Glutamatergic neuron (in vitro differentiated cells): ENCODE data around the gene SDHA. TPM values are rescaled to one million over a fixed set of nuclear protein-coding genes. Genes with fewer than 3 reads are reported as not detected.
A peak's percentile ranks its signal among the peaks of the same experiment; 100 is the strongest.
"Not testable (repeated sequence)": the region's sequence is repeated elsewhere in the genome, so short reads cannot be mapped to it uniquely, and the experiment has no call there.

Experiments
- DNase-seq: peaks from one replicate; pipeline ENCODE4 v3.0.0; 2022
- H3K27ac Mint-ChIP-seq: one replicate; pipeline ENCODE4 v1.8.0; 2020; ENCODE audit warnings: mild to moderate bottlenecking, mixed read lengths, inconsistent platforms; ENCODE audit not compliant: unreplicated experiment
- H3K27me3 Mint-ChIP-seq: one replicate; pipeline ENCODE4 v1.8.0; 2020; ENCODE audit warnings: mild to moderate bottlenecking, moderate library complexity, mixed read lengths, inconsistent platforms; ENCODE audit not compliant: unreplicated experiment
- H3K36me3 Mint-ChIP-seq: one replicate; pipeline ENCODE4 v1.8.0; 2020; ENCODE audit warnings: mild to moderate bottlenecking, mixed read lengths, inconsistent platforms; ENCODE audit not compliant: unreplicated experiment
- H3K4me1 Mint-ChIP-seq: one replicate; pipeline ENCODE4 v1.8.0; 2020; ENCODE audit warnings: mild to moderate bottlenecking, low read depth, mixed read lengths, inconsistent platforms; ENCODE audit not compliant: unreplicated experiment
- H3K4me3 Mint-ChIP-seq: one replicate; pipeline ENCODE4 v1.8.0; 2020; ENCODE audit warnings: mild to moderate bottlenecking, mixed read lengths, inconsistent platforms; ENCODE audit not compliant: unreplicated experiment
- H3K9me3 Mint-ChIP-seq: one replicate; pipeline ENCODE4 v1.8.0; 2020; ENCODE audit warnings: mild to moderate bottlenecking, moderate library complexity, mixed read lengths, inconsistent platforms; ENCODE audit not compliant: unreplicated experiment
- total RNA-seq: library from RNA; stranded (reverse); fragmentation: NEBNext Ultra II Directional; extraction: Animal tissue kit (Norgen Biotek cat#: 25700); gene quantifications from one replicate; pipeline ENCODE4 v1.2.1, GENCODE V29; 2021; ENCODE audit not compliant: unreplicated experiment
- TF ChIP-seq, protein P1 (sequence below): fragments of 200-600 bp; sonication (generic); IDR thresholded peaks from one replicate; pipeline ENCODE4 v1.5.0; 2021; ENCODE audit not compliant: partially characterized antibody, unreplicated experiment

The SDHA gene
- total RNA-seq, 1 donor from 2014 or later: 81.3 TPM

DNA sequence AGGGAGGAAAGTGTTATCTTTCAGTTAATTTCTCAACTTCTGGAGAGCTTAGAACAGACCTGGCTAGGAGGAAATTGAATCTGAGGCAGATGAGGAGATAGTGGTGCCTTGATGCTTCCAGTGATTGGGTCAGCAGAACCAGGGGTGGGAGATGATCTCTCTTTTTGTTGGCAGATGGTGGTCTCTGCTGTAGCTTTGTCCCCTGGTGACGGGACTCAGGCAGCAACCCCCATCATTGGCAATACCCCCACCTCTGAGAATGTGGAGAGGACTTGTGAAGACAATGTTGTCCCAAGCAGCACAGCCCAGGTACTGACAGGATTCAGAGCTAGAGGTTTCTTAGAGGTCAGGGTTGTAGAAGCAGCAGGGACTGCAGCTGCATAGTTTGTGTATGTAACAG lies 49.6 kb downstream of the SDHA start:
- Mint-ChIP-seq H3K4me3 (no peak overlapping the region), H3K9me3 (peaks cover 5% of the 10 kb centered on the region), H3K36me3 (no peaks in the 10 kb centered on the region)

DNA sequence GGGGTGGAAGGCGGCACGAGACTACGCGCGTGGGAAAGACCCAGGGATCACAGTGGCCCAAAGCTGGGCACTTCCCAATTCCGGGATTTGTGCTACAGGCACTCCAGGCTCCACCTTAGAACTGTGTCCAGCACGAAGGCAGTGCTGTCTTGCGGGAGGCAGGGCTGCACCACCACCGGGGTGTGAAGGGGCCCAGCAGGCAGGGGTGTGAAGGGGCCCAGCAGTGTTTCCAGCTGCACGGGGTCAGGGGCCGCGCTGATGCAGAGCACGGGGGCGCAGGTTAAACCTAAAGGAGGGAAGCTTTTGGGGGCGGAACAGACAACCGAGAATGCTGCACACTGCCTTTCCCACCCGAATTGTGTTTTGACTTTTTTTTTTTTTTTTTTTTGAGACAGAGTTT lies 52.2 kb downstream of the SDHA start:
- Mint-ChIP-seq H3K27ac (no peak overlapping the region), H3K36me3 (no peaks in the 10 kb centered on the region), H3K4me3 (peak overlapping the region; percentile 81), H3K9me3 (peaks cover 5% of the 10 kb centered on the region), H3K4me1 (peaks cover 5% of the 10 kb centered on the region), H3K27me3 (peaks cover 2% of the 10 kb centered on the region)
- TF ChIP-seq, protein P1, sequence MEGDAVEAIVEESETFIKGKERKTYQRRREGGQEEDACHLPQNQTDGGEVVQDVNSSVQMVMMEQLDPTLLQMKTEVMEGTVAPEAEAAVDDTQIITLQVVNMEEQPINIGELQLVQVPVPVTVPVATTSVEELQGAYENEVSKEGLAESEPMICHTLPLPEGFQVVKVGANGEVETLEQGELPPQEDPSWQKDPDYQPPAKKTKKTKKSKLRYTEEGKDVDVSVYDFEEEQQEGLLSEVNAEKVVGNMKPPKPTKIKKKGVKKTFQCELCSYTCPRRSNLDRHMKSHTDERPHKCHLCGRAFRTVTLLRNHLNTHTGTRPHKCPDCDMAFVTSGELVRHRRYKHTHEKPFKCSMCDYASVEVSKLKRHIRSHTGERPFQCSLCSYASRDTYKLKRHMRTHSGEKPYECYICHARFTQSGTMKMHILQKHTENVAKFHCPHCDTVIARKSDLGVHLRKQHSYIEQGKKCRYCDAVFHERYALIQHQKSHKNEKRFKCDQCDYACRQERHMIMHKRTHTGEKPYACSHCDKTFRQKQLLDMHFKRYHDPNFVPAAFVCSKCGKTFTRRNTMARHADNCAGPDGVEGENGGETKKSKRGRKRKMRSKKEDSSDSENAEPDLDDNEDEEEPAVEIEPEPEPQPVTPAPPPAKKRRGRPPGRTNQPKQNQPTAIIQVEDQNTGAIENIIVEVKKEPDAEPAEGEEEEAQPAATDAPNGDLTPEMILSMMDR: no peak
- DNase-seq: no peak

More for the DNA sequence above, 49.6 kb downstream of the SDHA start:
- no peak for DNase-seq
- TF ChIP-seq, protein P1: no peak
- Mint-ChIP-seq H3K4me1 (no peaks in the 10 kb centered on the region), H3K27me3 (peaks cover 4% of the 10 kb centered on the region), H3K27ac (no peak overlapping the region)

DNA sequence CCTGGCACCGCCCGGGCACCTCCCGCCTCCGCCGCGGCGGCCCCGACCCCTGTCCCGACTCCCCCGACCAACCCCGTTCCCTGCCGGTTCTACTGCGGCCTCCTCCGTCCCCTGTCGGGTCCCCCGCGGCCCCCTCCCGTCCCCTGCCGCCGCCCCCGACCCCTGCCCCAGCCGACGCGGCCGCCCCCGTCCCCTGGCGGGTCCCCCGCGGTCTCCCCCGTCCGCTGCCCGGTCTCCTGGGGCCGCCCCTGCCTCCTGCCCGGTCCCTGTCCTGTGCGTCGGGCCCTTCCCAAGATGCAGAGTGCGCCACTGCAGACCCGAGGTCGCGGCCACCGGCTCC lies 53.7 kb downstream of the SDHA start:
- peak overlapping the region; percentile 55 for H3K4me3 Mint-ChIP-seq
- not testable (repeated sequence) for H3K27ac Mint-ChIP-seq, DNase-seq, H3K4me1 Mint-ChIP-seq, H3K36me3 Mint-ChIP-seq, H3K9me3 Mint-ChIP-seq, H3K27me3 Mint-ChIP-seq

DNA sequence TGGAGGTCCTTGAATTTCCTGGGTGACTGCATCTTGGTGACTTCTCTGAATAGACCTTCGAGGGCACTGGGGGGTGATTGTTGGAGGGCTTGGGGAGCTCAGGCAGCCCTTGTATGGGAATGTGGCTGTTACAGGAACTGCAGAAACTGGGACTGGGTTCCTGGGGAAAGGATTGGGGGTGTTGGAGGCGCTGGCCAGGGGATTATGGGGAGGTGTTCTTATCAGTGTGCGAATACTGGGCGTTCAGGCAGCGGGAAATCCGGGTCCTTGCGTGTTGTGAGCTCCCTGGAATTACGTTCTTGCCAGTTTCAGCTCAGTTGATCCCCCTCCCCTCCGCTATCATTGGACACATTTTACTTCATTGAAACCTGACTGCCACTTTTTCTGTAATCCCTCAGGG lies 55.0 kb downstream of the SDHA start:
- not testable (repeated sequence) for H3K36me3 Mint-ChIP-seq, H3K9me3 Mint-ChIP-seq, H3K27me3 Mint-ChIP-seq, H3K4me1 Mint-ChIP-seq, DNase-seq
- peak overlapping the region; percentile 69 for H3K4me3 Mint-ChIP-seq
- peak overlapping the region; percentile 29 for H3K27ac Mint-ChIP-seq

DNA sequence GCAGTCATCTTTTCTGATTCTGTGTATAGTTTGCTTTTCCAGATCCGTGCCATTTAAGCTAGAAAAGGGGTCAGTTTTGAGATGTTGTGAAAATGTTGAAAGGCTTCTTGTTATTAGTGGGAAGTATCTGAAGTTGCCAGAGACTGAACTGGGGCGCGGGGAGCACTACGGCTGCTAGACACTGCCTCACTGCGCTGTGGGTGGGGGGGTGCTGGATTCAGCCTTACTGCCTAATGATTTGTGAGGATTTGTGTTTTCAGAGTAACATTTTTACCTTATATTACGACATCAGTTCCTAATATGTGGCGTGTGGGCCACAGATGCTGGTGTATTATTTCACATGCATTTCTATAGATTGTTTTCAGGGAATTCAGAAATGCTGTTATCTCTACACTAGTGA lies 55.4 kb downstream of the SDHA start:
- not testable (repeated sequence) for H3K4me1 Mint-ChIP-seq, DNase-seq, H3K27me3 Mint-ChIP-seq, H3K9me3 Mint-ChIP-seq, H3K36me3 Mint-ChIP-seq
- Mint-ChIP-seq H3K4me3 (peak overlapping the region; percentile 69), H3K27ac (peak overlapping the region; percentile 29)

DNA sequence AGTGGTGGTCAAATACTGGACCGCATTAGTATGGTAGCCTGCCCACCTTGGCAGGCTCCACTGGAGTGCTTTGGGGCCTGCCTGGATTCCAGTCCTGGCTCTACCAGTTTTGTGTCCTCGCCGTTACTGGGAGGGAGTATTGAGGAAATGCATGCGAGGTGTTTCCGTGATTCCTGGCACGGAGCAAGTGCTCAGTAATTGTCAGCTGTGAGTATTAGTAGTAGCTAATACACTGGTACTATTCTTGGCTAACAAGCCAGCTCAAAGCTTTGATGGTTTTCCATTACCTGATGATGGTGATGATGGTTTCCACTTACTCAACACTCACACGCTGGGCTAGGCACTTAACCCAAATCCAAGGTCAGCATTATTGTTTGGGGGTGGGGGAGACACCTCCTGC lies 56.2 kb downstream of the SDHA start:
- DNase-seq, H3K9me3 Mint-ChIP-seq, H3K4me1 Mint-ChIP-seq, H3K27me3 Mint-ChIP-seq, H3K36me3 Mint-ChIP-seq, H3K4me3 Mint-ChIP-seq, H3K27ac Mint-ChIP-seq: not testable (repeated sequence)

DNA sequence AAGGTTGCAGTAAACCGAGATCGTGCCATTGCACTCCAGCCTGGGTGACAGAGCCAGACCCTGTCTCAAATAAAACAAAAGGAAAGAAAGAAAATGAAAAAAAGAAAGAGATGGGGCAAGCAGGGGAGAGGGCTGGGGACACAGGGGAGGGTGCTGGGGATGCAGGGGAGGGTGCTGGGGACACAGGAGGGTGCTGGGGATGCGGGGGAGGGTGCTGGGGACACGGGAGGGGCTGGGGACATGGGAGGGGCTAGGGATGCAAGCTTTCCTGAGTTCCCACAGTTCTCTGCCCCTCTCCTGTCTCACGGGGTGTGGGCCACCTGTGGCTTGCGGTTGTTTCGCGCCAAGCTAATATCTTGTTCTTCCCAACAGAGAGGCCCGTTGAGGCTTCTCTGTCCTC lies 60.5 kb downstream of the SDHA start:
- peaks cover 17% of the 10 kb centered on the region for H3K9me3 Mint-ChIP-seq
- peaks cover 27% of the 10 kb centered on the region for H3K36me3 Mint-ChIP-seq
- TF ChIP-seq, protein P1: no peak
- H3K4me3 Mint-ChIP-seq: no peak overlapping the region
- H3K27me3 Mint-ChIP-seq: peaks cover 1% of the 10 kb centered on the region
- no peak for DNase-seq
- H3K27ac Mint-ChIP-seq: no peak overlapping the region
- no peaks in the 10 kb centered on the region for H3K4me1 Mint-ChIP-seq

DNA sequence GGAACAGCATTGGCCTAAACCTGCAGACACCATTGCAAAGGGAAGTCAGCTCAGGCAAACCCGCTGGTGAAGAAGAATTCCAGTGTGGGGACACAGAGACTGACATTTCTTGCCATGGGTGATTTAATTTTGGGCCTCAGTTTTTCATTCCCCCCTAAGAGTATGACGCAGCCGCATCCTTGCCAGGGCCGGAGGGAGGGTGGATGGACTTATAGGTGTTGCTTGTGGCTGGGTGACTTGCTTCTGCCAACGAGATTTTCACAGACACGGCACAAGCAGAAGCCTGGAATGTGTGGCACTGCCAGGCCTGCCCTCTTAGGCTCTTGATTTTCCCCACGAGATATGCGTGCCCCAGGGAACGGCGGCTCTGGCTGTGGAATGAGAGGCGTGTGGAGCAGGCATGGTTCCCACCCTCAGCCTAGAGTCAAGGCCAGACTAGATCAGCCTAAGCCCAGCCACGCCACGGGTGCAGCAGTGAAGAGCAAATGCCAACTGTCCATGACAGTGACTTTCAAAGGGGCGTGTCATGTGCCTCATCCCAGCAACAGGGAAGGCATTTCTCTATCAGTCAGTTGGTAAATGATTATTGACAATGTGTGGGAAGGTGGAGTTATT lies 61.0 kb downstream of the SDHA start:
- Mint-ChIP-seq H3K36me3 (peaks cover 32% of the 10 kb centered on the region), H3K9me3 (peaks cover 17% of the 10 kb centered on the region)
- H3K4me1 Mint-ChIP-seq, DNase-seq, H3K27me3 Mint-ChIP-seq, H3K4me3 Mint-ChIP-seq, H3K27ac Mint-ChIP-seq: not testable (repeated sequence)
